ENCODE data around the gene OR52J3.

- TF ChIP-seq, protein P1, sequence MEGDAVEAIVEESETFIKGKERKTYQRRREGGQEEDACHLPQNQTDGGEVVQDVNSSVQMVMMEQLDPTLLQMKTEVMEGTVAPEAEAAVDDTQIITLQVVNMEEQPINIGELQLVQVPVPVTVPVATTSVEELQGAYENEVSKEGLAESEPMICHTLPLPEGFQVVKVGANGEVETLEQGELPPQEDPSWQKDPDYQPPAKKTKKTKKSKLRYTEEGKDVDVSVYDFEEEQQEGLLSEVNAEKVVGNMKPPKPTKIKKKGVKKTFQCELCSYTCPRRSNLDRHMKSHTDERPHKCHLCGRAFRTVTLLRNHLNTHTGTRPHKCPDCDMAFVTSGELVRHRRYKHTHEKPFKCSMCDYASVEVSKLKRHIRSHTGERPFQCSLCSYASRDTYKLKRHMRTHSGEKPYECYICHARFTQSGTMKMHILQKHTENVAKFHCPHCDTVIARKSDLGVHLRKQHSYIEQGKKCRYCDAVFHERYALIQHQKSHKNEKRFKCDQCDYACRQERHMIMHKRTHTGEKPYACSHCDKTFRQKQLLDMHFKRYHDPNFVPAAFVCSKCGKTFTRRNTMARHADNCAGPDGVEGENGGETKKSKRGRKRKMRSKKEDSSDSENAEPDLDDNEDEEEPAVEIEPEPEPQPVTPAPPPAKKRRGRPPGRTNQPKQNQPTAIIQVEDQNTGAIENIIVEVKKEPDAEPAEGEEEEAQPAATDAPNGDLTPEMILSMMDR (conservative IDR thresholded peaks at IDR 0.05; ENCODE audit: low read depth, low read length): no peak
- TF ChIP-seq EZH2 (IDR thresholded peaks at IDR 0.05; ENCODE audit: borderline replicate concordance, low read depth, low read length, poor library complexity, severe bottlenecking): no peak
Measured at GRCh38 chr11:5011254-5011653, 35.1 kb upstream of the OR52J3 start.
